ENCODE results near the gene SLC4A2.

The SLC4A2 gene

DNA sequence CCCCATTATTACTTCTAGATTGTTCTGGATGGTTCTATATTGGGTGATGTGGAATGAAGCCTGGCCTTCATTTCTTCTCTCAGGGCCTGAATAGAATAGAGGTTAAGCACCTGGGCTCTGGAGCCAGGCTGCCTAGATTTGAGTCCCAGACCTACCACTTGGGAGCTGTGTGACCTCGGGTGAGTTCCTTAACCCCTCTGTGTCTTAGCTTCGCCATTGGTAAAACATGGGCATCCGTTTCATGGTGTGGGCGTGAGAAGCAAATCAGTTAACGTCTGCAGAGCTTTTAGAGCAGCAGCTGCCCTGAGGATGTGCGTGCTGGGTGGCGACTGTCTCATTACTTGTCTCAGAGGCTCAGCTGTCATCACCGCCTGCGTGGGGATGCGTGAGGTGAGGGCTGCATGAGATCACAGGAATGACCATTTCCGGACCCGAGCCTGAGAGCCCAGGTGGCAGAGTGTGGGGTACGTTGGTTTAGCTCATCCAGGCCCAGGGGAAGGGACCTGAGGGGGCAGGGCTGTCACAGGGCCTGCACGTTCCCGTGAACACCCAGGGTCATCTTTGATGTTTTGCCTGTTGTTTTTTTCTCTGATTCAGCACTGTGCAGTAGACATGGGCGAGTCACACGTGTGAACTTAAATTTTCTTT lies 36.6 kb downstream of the SLC4A2 start:
- no peak for DNase-seq

DNA sequence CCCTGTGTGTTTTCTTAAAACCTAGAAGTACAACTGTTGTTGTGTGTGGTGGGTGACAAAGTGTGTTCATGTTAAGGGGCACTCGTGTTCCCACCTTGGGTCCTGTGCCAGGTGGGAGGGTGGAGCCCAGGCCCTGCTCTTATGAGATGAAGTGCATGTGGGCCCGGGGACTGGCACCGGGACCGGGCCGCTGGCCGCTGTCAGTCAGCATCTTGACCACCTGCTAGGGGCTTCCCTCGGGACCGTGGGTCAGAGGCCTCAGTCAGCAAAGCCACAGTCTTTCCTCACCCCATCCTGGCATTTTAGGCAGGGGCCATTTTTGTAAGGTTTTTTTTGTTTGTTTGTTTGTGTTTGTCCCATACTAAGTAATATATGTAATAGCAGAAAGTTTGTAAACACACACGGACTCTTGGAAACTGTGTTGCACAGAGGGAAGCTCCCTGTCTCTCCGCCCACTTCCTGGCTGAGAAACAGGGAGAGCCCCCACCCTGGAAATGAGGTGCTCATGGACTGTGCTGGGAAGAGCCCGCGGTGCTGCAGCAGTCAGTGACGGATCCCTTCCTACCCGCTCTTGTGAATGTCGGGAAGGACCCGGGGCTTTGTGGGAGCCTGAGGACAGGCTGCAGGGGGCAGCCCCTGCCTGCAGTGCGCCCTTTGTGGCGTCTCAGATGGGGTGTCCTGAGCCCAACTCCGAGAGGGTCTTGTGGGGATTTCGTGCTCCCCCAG lies 40.3 kb downstream of the SLC4A2 start:
- DNase-seq, result no peak

DNA sequence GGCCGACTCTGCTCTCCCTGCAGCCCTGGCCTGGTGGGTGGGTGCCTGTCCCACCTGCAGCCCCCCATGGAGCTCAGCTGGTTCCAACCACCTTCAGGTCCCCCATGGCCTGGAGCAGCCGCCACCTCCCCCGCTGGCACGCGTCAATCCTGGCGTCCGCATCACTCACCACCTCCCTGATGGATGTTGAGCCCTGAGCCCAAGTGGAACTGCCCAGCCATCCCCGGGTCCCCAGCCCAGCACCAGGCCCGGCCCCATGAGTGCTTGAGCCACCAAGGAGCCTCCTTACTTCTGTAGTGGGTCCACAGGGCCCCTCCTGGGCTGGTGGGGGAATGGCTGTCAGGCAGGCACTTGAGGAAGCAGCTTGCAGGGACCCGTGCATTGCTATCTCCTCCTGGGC lies 41.5 kb downstream of the SLC4A2 start:
- no peak for DNase-seq

DNA sequence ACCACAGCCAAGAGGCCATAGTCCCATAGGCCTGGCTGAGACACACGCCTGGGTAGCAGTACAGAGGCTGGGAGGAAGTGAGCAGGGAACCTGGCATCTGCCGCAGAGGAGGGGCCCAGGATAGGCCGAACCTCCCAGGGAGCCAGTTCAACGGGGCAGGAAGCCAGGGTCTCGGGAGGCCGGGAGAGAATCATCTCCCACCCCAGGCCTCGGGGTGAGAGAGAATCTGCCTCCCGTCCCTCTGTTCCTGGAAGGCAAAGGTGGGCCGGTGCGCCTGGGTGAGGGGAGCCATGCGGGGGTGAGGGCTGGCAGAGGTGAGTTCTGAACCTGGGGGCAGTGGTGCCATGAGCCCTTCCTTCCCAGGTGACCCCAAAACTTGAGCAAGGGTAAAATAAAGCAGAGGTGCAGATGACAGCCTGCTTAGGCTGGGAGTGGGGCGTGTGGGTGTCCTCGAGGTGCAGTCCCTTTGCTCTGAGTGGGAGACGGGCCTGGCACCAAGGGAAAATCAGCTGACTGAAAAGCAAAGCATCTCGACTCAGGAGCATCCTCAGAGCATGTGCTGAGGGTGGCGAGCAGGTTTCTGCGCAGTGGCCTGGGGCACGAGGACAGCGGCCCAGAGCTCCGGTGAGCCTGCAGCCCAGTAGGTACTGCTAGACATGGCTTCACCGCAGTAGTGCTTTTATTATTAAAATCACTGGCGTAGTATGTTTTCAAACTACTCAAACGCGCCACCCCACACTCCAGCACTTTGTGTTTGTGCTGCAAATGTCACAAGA lies 42.4 kb downstream of the SLC4A2 start:
- DNase-seq, result no peak

DNA sequence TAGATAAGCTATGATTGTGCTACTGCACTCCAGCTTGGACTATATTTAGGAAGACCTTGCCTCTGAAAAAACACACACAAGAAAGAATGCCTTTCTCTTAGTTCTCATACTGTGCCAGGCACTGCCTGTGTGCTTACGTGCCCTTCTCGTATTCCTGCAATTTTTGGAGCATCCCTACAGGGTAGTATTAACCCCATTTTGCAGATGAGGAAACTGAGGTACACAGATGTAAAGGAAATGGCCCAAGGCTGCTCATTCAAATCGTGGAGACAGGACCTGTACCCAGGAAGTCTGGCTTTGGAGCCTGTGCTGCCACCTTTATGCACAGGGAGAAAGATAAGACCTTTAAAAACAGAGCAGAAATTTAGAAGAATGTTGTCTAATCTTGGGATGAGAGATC lies 43.6 kb downstream of the SLC4A2 start:
- no peak for DNase-seq

DNA sequence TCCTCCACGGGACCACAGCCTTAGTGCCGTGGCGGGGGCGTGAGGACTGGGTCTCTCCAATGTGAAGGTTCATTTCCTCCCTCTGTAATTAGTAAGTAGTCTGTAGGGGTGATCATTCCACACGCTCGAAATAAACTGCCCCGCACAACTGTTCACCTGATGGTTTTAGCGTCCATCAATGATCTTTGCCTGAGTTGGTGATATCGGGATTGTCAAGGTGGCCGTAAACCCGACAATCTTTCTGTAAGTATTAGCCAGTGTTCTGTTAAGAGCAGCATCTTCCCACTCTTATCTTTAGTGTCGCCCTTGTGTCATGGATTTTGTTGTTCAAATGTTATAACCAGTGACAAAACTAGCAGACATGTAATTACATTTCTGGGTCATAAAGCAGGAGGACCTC lies 44.6 kb downstream of the SLC4A2 start:
- DNase-seq, result no peak

DNA sequence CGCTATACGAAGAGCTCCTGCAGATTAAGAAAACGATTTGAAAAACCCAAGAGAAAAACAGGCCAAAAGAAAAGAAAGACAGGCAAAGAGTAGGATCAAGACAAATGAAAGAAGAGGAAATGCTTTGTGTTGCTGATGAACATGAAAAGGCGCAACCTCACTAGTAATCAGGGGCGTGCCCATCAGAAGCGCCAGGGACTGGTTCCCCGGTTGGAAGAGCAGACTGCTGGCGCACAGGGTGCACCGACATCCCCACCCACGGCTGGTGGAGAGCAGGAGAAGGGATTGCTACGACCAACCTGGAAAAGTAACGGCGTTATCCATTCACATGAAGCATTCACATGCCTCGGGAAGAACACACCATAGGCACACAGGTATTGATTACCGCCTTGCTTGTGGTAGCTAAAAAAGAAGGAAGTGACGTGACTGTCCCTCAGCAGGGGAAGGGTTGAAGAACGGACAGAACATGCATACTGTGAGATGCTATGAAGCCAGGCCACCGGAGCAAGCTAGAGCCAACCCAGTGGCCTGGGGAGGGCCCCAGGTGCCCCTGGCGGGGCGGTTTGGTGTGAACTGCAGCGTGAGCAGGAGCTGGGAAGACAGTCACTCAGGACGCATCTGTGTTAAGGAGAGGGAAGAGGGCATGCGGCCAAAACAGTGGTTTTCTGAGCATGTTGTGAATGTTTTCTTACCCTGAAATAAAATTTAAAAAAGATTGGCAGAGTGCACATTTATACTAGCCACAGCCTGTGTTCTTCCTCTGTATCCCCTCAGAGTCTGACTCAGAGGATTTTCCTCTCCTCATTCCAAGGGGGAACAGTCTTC lies 45.2 kb downstream of the SLC4A2 start:
- no peak for DNase-seq

DNA sequence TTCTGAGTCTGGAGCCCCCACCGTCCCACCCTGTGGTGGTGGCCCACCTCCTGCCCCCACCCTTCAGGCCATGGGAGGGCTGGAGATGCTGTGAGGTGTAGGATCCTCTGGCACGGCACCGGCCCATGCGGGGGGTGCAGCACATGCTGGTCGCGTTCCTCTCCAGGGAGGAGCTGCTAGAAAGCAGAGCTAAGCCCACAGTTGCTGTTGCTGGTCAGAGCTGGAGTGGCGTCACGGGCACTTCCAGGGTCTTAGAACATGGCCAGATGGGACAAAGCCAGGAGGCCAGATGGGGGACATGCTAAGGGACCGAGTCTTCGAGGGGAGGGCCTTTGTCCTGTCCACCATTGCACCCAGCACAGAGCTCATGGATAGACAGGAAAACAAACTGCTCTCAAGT lies 48.5 kb downstream of the SLC4A2 start:
- no peak for DNase-seq

DNA sequence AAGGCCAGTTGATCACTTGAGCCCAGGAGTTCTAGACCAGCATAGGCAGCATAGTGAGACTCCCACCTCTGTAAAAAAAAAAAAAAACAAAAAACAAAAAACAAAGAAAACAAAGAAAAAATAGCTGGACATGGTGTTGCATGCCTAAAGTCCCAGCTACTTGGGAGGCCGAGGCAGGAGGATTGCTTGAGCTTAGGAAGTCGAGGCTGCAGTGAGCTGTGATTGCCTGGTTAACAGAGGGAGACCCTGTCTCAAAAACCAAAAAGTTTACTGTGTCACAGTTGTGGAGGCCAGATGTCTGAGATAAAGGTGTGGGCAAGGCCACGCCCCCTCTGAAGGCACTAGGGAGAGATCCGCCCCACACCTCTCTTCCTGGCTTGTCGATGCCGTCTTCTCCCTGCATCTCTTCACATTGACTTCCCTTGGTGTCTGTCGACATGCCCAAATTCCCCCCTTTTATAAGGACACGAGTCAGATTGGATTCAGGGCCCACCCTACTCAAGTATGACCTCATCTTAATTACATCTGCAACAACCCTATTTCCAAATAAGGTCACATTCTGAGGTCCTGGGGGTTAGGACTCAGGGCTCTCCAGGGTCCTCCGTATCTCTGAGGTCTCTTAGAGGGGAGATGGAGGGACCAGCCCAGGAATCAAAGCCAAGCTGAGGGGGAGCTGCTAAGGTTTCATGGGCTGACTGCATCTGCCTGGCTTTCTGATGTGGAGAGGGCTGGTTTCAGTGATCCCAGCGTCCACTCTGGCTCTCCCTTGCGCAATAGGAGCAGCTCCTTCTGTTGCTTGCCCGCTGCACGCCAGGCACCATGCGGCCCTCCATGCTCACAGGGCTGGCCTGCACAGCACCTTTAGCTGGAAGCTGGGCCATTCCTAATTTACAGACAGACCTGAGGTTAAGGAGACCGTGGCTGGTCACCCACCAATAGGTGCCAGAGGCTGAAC lies 50.0 kb downstream of the SLC4A2 start:
- no peak for DNase-seq

DNA sequence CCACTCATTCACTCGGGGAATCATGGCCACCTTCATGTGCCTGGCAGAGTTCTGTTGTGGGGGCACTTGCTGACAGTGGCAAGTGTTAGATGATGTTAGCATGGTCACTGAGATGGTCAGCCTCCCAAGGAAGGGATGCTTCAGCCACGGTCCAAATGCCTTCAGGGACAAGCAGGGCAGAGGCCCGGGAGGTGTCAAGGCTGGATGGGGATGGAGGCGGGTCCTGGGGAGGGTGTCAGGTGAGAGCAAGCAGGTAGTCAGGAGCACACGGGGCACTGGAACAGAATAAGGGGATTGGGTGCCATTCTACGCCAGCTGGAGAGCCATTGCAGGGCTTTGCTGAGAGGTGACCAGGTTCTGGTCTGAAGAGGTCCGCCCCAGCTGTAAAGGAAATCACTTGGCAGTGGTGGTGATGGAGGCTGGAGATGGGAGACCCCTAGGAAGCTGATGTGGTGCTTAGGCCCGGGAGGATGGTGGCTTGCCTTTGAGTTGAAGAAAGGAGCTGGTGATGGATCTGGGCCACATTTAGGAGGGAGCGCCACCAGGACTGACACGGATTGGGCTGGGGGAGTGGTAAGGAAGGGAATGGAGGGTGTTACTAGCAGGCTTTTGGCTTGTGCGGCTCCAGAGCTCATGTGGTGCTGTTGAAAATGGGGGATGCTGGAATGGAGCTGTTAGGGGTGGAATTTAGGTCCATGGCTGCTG lies 51.0 kb downstream of the SLC4A2 start:
- no peak for DNase-seq

DNA sequence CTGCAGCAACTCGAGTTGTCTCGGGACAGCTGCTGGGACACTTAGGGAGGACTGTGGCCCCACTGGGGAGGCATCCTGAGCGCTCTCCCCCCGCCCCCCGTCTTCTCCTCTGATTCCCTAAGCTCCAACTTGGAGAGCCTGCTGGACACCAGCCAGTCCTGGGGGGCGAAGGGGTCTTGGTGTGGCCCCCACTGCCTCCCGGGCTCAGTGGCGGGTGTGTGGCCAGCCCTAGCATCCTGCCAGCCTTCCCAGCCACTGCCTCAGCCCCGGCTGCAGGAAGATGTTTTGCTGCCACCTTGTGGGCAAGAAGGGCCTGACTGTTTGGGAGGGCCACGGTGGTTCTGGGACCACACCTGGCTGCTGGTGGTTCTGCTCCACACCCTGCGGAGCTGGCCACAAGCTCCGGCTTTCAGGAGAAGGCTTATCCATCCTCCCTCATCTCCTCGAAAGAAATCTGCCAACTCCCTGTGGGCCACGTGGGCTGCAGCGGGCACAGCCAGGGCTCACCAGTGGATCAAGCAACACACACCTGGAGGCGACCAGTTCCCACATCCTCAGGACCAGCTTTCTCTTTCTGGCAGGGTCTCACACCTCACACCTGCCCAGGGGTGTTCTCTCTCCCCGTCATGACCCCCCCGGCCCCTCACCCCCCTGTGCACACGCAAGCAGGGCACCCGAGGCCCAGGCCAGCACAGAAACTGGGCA lies 51.7 kb downstream of the SLC4A2 start:
- peak; percentile 55 for DNase-seq

DNA sequence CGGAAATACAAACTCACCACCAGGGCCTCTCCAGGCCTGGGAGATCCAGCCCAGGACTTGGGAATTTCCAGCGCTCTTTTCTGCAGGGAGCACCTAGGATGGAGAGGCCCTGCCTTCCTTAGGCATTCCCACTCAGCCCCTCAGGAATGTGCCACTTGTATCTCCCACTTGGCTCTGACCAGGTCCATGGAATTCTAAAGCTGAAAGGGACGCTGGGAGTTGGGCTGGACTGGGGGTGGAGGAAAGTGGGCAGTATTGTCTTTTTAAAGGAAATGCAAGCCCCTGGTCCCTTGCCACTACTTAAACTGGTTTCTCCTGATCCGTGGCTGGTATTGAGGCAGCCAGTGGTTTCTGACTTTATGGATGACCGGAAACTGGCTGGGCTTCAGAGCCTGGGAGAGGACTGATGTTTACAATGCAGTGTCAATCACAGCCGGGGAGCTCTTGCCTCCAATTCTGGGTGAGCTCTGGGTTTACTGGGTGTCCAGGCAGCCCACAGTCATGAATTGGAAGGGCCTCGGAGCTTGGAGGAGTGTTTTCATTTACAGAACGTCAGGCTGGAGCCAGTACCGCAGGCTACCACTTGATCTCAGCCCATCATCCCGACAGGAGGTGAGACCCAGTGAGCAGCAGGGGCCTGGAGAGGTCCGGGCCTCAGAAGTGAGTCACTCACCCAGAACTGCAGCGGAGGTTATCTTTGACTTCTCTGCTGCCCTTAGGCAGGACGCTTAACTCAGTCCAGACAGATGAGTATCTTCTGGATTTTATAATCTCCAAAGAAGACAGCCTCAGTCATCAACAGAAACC lies 54.2 kb downstream of the SLC4A2 start:
- DNase-seq, result no peak

DNA sequence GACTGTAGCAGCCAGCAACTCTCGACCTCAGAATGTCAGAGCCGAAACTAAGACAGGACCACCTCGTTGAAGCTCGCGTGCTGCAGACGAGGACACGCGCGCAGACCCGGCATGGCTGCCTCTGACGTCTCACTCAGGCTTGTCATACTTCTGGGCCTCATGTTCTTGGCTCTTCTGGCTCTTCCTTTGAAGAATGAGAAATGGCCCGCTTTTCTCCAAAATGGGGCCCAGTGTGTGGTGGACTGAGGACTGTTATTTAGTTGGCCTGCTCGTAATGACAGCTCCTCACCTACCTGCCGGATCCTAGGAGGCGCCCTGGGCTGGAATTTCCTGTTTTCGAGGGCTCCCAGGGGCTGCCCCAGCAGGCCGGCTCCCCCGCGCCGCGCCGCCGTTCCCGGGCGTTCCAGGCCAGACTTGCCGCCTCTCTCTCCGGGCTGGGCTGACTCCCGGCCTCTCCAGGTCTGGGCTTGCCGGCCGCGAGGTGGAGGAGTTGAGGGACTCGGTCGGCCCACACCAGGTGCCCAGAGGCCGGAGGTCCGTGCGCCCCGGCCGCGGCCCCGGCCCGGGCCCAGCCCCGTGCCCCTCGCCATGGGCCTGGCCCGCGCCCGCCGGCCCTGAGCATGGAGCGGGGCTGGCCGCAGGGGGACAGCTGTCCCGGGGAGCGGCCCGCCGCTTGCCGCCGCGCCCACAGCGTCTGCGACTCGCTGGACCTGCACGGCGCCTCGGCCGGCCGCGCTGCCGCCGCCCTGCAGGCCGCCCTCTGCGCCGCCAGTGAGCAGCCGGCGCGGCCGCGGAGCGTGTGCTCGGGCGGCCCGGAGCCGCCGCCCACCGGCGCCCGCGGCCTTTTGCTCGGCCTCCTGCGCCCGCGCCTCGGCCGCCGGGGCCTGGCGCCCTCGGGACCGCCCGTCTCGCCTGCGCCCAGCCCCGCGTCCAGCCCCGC lies 55.0 kb downstream of the SLC4A2 start:
- DNase-seq, result no peak

DNA sequence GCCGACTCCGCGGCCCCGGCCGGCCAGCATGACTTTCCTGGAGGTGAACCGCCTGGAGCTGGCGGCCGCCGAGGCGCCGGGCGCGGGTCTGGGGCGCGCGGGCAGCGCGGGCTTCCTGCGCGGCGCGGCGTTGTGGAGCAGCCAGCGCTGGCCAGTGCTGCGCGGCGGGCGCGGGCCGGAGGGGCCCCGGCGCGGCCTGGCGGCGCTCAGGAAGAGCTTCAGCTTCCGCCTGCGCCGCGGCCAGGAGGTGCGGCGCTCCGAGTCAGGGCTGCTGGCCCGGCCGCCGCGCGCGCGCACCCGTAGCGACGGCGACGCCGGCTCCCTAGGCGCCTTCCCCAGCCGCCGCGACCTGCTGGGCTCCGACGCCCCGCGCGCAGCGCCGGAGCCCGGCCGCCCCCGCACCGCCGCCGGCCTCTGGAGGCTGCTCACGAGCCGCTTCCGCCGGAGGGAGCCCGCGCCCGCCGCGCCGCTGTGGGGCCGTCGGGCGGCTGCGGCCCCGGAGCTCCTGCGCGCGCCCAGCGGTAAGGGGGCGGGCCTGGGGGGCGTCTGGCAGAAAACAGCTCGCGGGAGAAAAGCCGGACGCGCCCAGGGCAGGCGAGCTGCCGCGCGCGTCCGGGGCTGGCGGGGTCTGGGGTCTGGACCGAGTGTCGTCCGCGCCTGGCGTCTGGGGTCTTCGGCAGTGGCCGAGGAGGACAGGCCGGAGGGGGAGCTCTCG lies 55.9 kb downstream of the SLC4A2 start:
- no peak for DNase-seq

DNA sequence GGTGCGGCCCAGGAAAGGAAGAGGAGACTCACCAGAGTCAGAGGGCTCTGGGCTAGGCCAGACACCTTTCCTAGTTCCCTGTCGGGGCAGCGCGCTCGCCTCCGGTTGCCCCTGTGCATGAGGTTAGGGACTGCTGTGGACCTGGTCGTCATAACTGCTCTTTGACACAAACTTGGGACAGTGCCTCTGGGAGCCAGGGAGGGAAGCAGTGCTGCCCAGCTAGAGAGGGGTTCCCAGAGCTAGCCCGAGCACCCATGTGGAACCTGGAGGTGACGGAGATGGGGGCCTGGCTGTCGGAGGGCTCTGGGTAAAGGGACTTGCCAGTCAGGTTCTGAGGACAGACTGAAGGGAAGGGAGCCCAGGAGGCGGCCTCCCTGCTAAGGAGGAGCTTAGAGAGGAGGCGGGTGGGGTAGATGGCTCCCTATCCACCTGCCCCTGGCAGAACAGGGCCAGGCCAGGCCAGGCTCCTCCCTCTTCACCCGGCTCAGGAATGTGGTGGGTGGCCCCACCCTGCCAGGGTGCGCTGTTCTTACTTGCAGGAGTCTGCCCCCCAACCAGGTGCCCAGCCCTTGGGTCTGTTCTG lies 56.5 kb downstream of the SLC4A2 start:
- DNase-seq, result no peak

DNA sequence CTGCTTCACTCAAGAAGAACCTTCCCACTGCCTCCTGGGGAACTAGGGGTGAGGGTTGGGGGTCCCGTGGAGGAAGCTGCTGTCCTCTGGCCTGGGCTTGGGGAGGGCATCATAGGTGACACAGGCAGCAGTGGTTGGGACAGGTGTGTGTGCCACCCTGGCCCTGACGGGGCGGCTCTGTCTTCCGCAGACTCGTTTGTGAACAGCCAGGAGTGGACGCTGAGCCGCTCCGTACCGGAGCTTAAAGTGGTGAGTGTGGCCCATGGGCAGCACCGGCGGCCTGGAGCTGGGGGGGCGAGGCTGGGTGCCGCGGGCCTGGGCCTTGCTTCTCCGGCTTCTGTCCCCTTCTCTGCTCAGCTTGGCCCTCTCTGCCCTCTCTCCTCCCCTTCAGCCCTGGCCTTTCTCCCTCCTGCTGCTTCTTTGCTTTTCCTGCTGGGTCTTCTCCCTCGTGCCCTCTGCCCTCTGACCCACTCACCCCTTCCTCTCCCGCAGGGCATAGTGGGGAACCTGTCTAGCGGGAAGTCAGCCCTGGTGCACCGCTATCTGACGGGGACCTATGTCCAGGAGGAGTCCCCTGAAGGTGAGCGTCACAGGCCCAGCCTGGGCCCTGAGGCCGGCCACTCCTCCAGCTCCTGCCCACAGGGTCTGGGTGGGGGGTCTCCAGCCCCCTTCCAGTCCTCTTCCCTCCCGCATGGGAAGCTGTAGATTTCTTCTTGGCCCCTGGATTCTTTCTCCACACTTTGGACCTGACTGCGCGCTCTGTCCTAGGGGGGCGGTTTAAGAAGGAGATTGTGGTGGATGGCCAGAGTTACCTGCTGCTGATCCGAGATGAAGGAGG lies 57.4 kb downstream of the SLC4A2 start:
- no peak for DNase-seq

Measured in effector CD8-positive, alpha-beta T cell (primary cell).